HEK293 (cell line): ENCODE results near the gene CFH.
"Not testable (repeated sequence)": the region's sequence is repeated elsewhere in the genome, so short reads cannot be mapped to it uniquely, and the experiment has no call there.

Experiments used
- ATF2 ChIP-seq: fragments of 450-650 bp; formaldehyde crosslinking; IDR thresholded peaks from 2 replicates; pipeline ENCODE4 v1.5.1; 2016; ENCODE audit warnings: missing biosample characterization, missing genetic modification characterization, low read depth
- CTCF ChIP-seq: fragments of 450-650 bp; formaldehyde crosslinking; IDR thresholded peaks from 2 replicates; pipeline ENCODE4 v1.5.1; 2016; ENCODE audit warnings: missing biosample characterization, missing genetic modification characterization
- HOXC10 ChIP-seq: sonication (generic); formaldehyde crosslinking; IDR thresholded peaks from 2 replicates; pipeline ENCODE4 v1.8.1; 2023; ENCODE audit warnings: mild to moderate bottlenecking, missing genetic modification reagents
- SETDB1 ChIP-seq: IDR thresholded peaks from one replicate; pipeline ENCODE4 v1.6.1; 2017; ENCODE audit warnings: mild to moderate bottlenecking, low read length, moderate library complexity, mixed read lengths; ENCODE audit not compliant: insufficient read length
- ZBTB1 ChIP-seq: fragments of 450-650 bp; formaldehyde crosslinking; IDR thresholded peaks from 2 replicates; pipeline ENCODE4 v1.5.1; 2016; ENCODE audit warnings: missing biosample characterization, missing genetic modification characterization
- ZBTB7A ChIP-seq: fragments of 450-650 bp; formaldehyde crosslinking; IDR thresholded peaks from 2 replicates; pipeline ENCODE4 v1.5.1; 2016; ENCODE audit warnings: low read depth, missing biosample characterization, missing genetic modification characterization
- ZNF23 ChIP-seq: fragments of 450-650 bp; formaldehyde crosslinking; IDR thresholded peaks from 2 replicates; pipeline ENCODE4 v1.5.1; 2016; ENCODE audit warnings: missing biosample characterization, missing genetic modification characterization, borderline replicate concordance
- ZNF239 ChIP-seq: fragments of 450-650 bp; formaldehyde crosslinking; IDR thresholded peaks from 2 replicates; pipeline ENCODE4 v1.5.1; 2016; ENCODE audit warnings: missing biosample characterization, missing genetic modification characterization
- ZNF324 ChIP-seq: fragments of 450-650 bp; formaldehyde crosslinking; IDR thresholded peaks from 2 replicates; pipeline ENCODE4 v1.5.1; 2016; ENCODE audit warnings: missing biosample characterization, missing genetic modification characterization
- ZNF629 ChIP-seq: fragments of 450-650 bp; formaldehyde crosslinking; IDR thresholded peaks from 2 replicates; pipeline ENCODE4 v1.5.1; 2017; ENCODE audit warnings: missing biosample characterization, missing genetic modification characterization
- ZNF768 ChIP-seq: fragments of 450-650 bp; formaldehyde crosslinking; IDR thresholded peaks from 2 replicates; pipeline ENCODE4 v1.5.1; 2018; ENCODE audit warnings: missing biosample characterization, mild to moderate bottlenecking, missing genetic modification characterization
- ZNF830 ChIP-seq: fragments of 450-650 bp; IDR thresholded peaks from 2 replicates; pipeline ENCODE4 v1.5.0; 2018; ENCODE audit warnings: missing biosample characterization, missing genetic modification characterization, low read depth, mild to moderate bottlenecking, moderate library complexity
- ZNF837 ChIP-seq: fragments of 450-650 bp; formaldehyde crosslinking; IDR thresholded peaks from 2 replicates; pipeline ENCODE4 v1.5.1; 2016; ENCODE audit warnings: missing biosample characterization, missing genetic modification characterization
- ZXDB ChIP-seq: fragments of 450-650 bp; formaldehyde crosslinking; IDR thresholded peaks from 2 replicates; pipeline ENCODE4 v1.5.1; 2016; ENCODE audit warnings: missing biosample characterization, missing genetic modification characterization

GRCh38 chr1:196791252-196791651 is 139.4 kb downstream of the CFH start:
- TF ChIP-seq CTCF; ZNF23 (tag by site-specific recombination); ZNF629 (tag by site-specific recombination); ZNF768 (tag by site-specific recombination); ZBTB1 (tag by site-specific recombination); ZNF830 (tag by site-specific recombination); ATF2; HOXC10 (CRISPR knock-in tag); ZNF837 (tag by site-specific recombination); ZNF324 (tag by site-specific recombination); ZXDB (tag by site-specific recombination); ZBTB7A (tag by site-specific recombination); ZNF239 (tag by site-specific recombination); SETDB1: not testable (repeated sequence)
